GM12873 (cell line): Measurements from ENCODE around the gene PPP1R8.

Source experiments
- CTCF ChIP-seq: IDR thresholded peaks from 2 replicates; pipeline ENCODE4 v1.5.1; 2012; ENCODE audit warnings: low read depth, mild to moderate bottlenecking, moderate library complexity, low read length, control low read depth; ENCODE audit not compliant: insufficient read depth; ENCODE audit errors: missing control alignments

The PPP1R8 gene

GRCh38 chr1:27878787-27879335 lies 48.3 kb downstream of the PPP1R8 start:
- no peak for TF ChIP-seq CTCF

- no peak for TF ChIP-seq CTCF
These were observed 48.9 kb downstream of the PPP1R8 start for GRCh38 chr1:27879374-27880082.

GRCh38 chr1:27882543-27882903 lies 51.9 kb downstream of the PPP1R8 start:
- TF ChIP-seq CTCF, result no peak

GRCh38 chr1:27883536-27883935 lies 53.0 kb downstream of the PPP1R8 start:
- no peak for TF ChIP-seq CTCF

GRCh38 chr1:27884006-27884954 lies 53.7 kb downstream of the PPP1R8 start:
- TF ChIP-seq CTCF, result no peak

- no peak for TF ChIP-seq CTCF
These were observed 54.5 kb downstream of the PPP1R8 start for GRCh38 chr1:27885114-27885528.

GRCh38 chr1:27885621-27886352 lies 55.2 kb downstream of the PPP1R8 start:
- no peak for TF ChIP-seq CTCF
